ENCODE data around the gene NHSL1. TPM values are rescaled to one million over a fixed set of nuclear protein-coding genes. Genes with fewer than 3 reads are reported as not detected.

Gene NHSL1
- total RNA-seq, 2 experiments from 2014 or later: 0.68 to 0.76 TPM

GRCh38 chr6:138465007-138465645 is 34.2 kb downstream of the NHSL1 start:
- Mint-ChIP-seq H3K27ac (no peak overlapping the region), H3K4me3 (no peak overlapping the region), H3K4me1 (no peaks in the 10 kb centered on the region), H3K27me3 (no peaks in the 10 kb centered on the region), H3K36me3 (no peaks in the 10 kb centered on the region), H3K9me3 (no peaks in the 10 kb centered on the region)
- DNase-seq: no peak

- Mint-ChIP-seq H3K4me1 (no peaks in the 10 kb centered on the region), H3K9me3 (no peaks in the 10 kb centered on the region), H3K27ac (no peak overlapping the region)
These were observed 35.2 kb downstream of the NHSL1 start for GRCh38 chr6:138464085-138464484.

GRCh38 chr6:138461647-138462046 is 37.6 kb downstream of the NHSL1 start:
- H3K27ac Mint-ChIP-seq: no peak overlapping the region
- peaks cover 2% of the 10 kb centered on the region for H3K4me1 Mint-ChIP-seq
- H3K36me3 Mint-ChIP-seq: no peaks in the 10 kb centered on the region
- H3K4me3 Mint-ChIP-seq: no peak overlapping the region
- no peak for DNase-seq
- H3K9me3 Mint-ChIP-seq: peaks cover 1% of the 10 kb centered on the region
- H3K27me3 Mint-ChIP-seq: no peaks in the 10 kb centered on the region

More at GRCh38 chr6:138464085-138464484, 35.2 kb downstream of the NHSL1 start:
- no peak for DNase-seq
- H3K4me3 Mint-ChIP-seq: no peak overlapping the region
- no peaks in the 10 kb centered on the region for H3K36me3 Mint-ChIP-seq
- H3K27me3 Mint-ChIP-seq: no peaks in the 10 kb centered on the region

- DNase-seq: no peak
- H3K9me3 Mint-ChIP-seq: peaks cover 1% of the 10 kb centered on the region
- H3K27me3 Mint-ChIP-seq: no peaks in the 10 kb centered on the region
- H3K4me3 Mint-ChIP-seq: peak overlapping the region; percentile 50
- H3K27ac Mint-ChIP-seq: peak overlapping the region; percentile 93
- peaks cover 20% of the 10 kb centered on the region for H3K4me1 Mint-ChIP-seq
- H3K36me3 Mint-ChIP-seq: no peaks in the 10 kb centered on the region
These were observed 42.9 kb downstream of the NHSL1 start for GRCh38 chr6:138456401-138456790.

- DNase-seq: peak; percentile 32
- Mint-ChIP-seq H3K9me3 (peaks cover 1% of the 10 kb centered on the region), H3K27me3 (no peaks in the 10 kb centered on the region), H3K27ac (peak overlapping the region; percentile 93), H3K36me3 (no peaks in the 10 kb centered on the region), H3K4me1 (peaks cover 20% of the 10 kb centered on the region), H3K4me3 (peak overlapping the region; percentile 50)
These were observed 43.4 kb downstream of the NHSL1 start for GRCh38 chr6:138455746-138456400.

- Mint-ChIP-seq H3K27me3 (no peaks in the 10 kb centered on the region), H3K9me3 (peaks cover 1% of the 10 kb centered on the region), H3K27ac (peak overlapping the region; percentile 93), H3K36me3 (no peaks in the 10 kb centered on the region), H3K4me1 (peaks cover 20% of the 10 kb centered on the region), H3K4me3 (peak overlapping the region; percentile 50)
- peak; percentile 51 for DNase-seq
These were observed 44.1 kb downstream of the NHSL1 start for GRCh38 chr6:138454981-138455706.

GRCh38 chr6:138451043-138451442 is 48.3 kb downstream of the NHSL1 start:
- Mint-ChIP-seq H3K27me3 (no peaks in the 10 kb centered on the region), H3K4me3 (no peak overlapping the region), H3K4me1 (peaks cover 13% of the 10 kb centered on the region), H3K27ac (no peak overlapping the region), H3K36me3 (no peaks in the 10 kb centered on the region), H3K9me3 (no peaks in the 10 kb centered on the region)
- DNase-seq: no peak

- Mint-ChIP-seq H3K36me3 (no peaks in the 10 kb centered on the region), H3K27me3 (no peaks in the 10 kb centered on the region), H3K4me3 (no peak overlapping the region), H3K4me1 (peaks cover 7% of the 10 kb centered on the region), H3K9me3 (no peaks in the 10 kb centered on the region), H3K27ac (no peak overlapping the region)
- DNase-seq: no peak
These were observed 48.8 kb downstream of the NHSL1 start for GRCh38 chr6:138450445-138450844.

GRCh38 chr6:138446821-138447220 is 52.5 kb downstream of the NHSL1 start:
- Mint-ChIP-seq H3K4me3 (no peak overlapping the region), H3K9me3 (no peaks in the 10 kb centered on the region), H3K27me3 (no peaks in the 10 kb centered on the region), H3K27ac (no peak overlapping the region), H3K36me3 (no peaks in the 10 kb centered on the region), H3K4me1 (no peaks in the 10 kb centered on the region)
- DNase-seq: no peak

GRCh38 chr6:138443979-138444378 is 55.3 kb downstream of the NHSL1 start:
- no peak for DNase-seq
- H3K36me3 Mint-ChIP-seq: no peaks in the 10 kb centered on the region
- H3K27me3 Mint-ChIP-seq: no peaks in the 10 kb centered on the region
- no peak overlapping the region for H3K27ac Mint-ChIP-seq
- no peaks in the 10 kb centered on the region for H3K4me1 Mint-ChIP-seq
- H3K9me3 Mint-ChIP-seq: no peaks in the 10 kb centered on the region
- no peak overlapping the region for H3K4me3 Mint-ChIP-seq

GRCh38 chr6:138442663-138443062 is 56.6 kb downstream of the NHSL1 start:
- H3K9me3 Mint-ChIP-seq: no peaks in the 10 kb centered on the region
- no peaks in the 10 kb centered on the region for H3K36me3 Mint-ChIP-seq
- DNase-seq: no peak

GRCh38 chr6:138441965-138442364 is 57.3 kb downstream of the NHSL1 start:
- H3K27me3 Mint-ChIP-seq: no peaks in the 10 kb centered on the region
- no peak overlapping the region for H3K4me3 Mint-ChIP-seq
- DNase-seq: no peak
- H3K9me3 Mint-ChIP-seq: no peaks in the 10 kb centered on the region
- no peaks in the 10 kb centered on the region for H3K4me1 Mint-ChIP-seq
- no peak overlapping the region for H3K27ac Mint-ChIP-seq
- no peaks in the 10 kb centered on the region for H3K36me3 Mint-ChIP-seq

More at GRCh38 chr6:138442663-138443062, 56.6 kb downstream of the NHSL1 start:
- H3K4me3 Mint-ChIP-seq: no peak overlapping the region
- H3K27ac Mint-ChIP-seq: no peak overlapping the region
- no peaks in the 10 kb centered on the region for H3K27me3 Mint-ChIP-seq
- no peaks in the 10 kb centered on the region for H3K4me1 Mint-ChIP-seq

- Mint-ChIP-seq H3K27ac (no peak overlapping the region), H3K4me1 (no peaks in the 10 kb centered on the region), H3K4me3 (no peak overlapping the region), H3K9me3 (no peaks in the 10 kb centered on the region), H3K27me3 (no peaks in the 10 kb centered on the region), H3K36me3 (no peaks in the 10 kb centered on the region)
- DNase-seq: no peak
These were observed 58.4 kb downstream of the NHSL1 start for GRCh38 chr6:138440758-138441357.

GRCh38 chr6:138440296-138440695 is 59.0 kb downstream of the NHSL1 start:
- H3K4me3 Mint-ChIP-seq: no peak overlapping the region
- no peak overlapping the region for H3K27ac Mint-ChIP-seq
- no peak for DNase-seq
- H3K4me1 Mint-ChIP-seq: no peaks in the 10 kb centered on the region
- H3K36me3 Mint-ChIP-seq: no peaks in the 10 kb centered on the region
- H3K27me3 Mint-ChIP-seq: no peaks in the 10 kb centered on the region
- H3K9me3 Mint-ChIP-seq: no peaks in the 10 kb centered on the region

- H3K9me3 Mint-ChIP-seq: no peaks in the 10 kb centered on the region
- no peak overlapping the region for H3K4me3 Mint-ChIP-seq
- no peak for DNase-seq
- H3K4me1 Mint-ChIP-seq: no peaks in the 10 kb centered on the region
- H3K27me3 Mint-ChIP-seq: no peaks in the 10 kb centered on the region
- no peak overlapping the region for H3K27ac Mint-ChIP-seq
- no peaks in the 10 kb centered on the region for H3K36me3 Mint-ChIP-seq
These were observed 59.7 kb downstream of the NHSL1 start for GRCh38 chr6:138439546-138439945.

Data from activated naive CD8-positive, alpha-beta T cell treated with anti-CD3 and anti-CD28 coated beads for 36 hours (primary cell).